ENCODE data around the gene MRFAP1L1.
"Not testable (repeated sequence)": the region's sequence is repeated elsewhere in the genome, so short reads cannot be mapped to it uniquely, and the experiment has no call there.

The MRFAP1L1 gene

DNA sequence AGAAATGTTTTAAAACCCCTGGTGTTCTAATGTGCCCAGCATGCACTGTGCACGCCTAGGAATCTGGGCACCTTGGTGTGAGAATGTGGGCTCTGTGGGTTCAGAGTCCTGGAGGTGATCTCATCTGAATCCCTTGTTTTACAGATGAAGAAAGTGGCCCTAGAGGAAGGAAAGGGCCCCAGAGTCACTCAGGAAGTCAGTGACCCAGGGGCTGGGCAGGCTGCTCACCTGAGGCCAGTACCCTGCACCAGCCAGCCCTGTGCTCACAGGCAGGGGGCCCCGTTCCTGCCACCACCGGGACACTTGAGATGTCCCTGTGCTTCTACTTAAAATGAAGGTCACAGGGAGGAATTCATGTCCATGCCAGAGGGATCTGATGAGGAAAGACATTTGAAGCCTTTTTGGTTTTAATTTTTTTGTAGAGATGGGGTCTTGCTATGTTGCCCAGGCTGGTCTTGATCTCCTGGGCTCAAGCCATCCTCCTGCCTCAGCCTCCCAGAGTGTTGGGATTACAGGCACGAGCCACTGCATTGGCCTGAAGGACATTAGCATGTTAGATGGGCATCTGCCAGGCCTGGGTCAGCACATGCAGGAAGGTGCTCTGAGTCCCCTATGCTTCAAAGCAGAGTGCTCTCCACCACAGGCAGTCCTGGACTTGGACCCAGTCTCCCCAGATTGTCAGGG, 23.4 kb downstream of the MRFAP1L1 start:
- no peak for DNase-seq

GRCh38 chr4:6684656-6685055, 25.0 kb downstream of the MRFAP1L1 start:
- DNase-seq, result no peak

GRCh38 chr4:6682862-6683590, 26.6 kb downstream of the MRFAP1L1 start:
- DNase-seq, result no peak

DNA sequence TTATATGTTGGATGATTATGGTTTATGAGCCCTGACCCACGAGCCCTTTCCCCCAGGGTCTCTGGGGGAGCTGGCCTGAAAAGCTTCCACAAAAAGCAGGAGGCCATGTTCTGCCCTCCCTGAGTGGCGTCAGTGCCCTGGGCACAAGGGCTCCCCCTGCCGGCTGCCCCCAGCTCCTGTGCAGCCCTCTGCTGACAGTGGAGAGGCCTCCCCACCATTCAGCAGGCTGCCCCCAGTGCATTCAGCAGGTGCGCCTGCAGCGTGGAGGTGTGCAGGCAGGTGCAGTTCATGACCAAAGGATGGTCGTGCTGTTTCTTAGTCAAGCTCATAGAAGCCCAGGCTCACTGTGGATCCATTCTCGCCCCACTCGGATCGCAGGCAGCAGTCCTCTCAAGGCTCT, 28.5 kb downstream of the MRFAP1L1 start:
- no peak for DNase-seq

GRCh38 chr4:6680372-6681034, 29.2 kb downstream of the MRFAP1L1 start:
- no peak for DNase-seq

GRCh38 chr4:6676722-6677558, 32.7 kb downstream of the MRFAP1L1 start:
- no peak for DNase-seq

DNA sequence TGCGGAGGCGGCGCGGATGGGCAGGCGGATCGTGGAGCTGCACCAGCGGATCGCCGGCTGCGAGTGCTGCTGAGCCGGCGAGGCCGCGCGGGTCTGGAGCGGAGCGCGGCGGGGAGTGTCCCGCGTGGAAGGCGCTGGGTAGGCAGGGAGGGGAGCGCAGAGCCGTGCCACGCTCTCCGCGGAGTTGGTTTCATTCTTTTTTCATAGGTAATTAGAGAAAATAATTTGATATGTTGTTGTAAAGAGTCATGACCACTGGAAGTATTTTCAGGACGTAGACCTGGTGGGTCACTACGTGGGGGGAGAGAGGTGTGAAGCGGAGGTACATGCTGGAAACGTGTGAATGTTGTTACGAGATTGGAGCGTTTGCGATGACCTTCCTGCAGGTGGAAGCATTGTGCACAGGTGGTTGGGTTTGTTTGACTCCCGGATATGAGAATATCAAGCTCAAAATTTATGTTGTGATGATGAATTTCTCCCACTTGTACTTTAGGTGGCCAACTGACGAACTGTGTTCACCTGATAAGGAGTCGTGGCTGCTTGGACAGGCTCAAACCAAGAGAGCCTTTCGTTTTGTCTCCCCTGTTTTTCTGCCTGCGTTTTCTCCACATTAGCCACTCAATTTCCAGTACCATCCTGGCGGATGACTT, 35.0 kb downstream of the MRFAP1L1 start:
- DNase-seq, result peak; percentile 45

DNA sequence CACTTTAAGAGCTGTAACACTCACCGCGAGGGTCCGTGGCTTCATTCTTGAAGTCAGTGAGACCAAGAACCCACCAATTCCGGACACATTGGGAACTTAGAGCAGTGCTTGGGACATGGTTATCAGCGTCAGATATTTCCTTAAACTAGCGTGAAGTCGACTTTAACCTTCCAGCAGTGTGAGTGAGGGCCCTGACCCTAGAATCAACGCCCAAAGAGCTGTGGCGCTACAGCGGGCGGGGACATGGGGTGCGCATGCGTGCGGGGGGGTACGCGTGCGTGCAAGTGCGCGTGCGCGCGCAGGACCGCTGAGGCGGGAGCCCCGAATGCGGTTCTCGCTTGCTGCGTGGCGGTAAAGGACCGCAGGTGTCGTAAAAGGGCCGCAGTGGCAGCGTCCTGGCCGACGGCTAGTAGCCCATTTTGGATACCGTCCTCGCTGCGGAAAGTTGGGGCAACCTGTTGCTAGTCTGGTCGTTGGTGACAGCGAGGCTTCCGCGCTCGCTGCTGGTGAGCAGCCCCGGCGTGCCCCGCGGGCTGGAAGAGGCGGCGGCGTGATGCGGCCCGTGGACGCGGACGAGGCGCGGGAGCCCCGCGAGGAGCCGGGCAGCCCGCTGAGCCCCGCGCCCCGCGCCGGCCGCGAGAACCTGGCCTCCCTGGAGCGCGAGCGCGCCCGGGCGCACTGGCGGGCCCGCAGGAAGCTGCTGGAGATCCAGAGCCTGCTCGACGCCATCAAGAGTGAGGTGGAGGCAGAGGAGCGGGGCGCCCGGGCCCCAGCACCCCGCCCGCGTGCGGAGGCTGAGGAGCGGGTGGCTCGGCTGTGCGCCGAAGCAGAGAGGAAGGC, 35.8 kb downstream of the MRFAP1L1 start:
- DNase-seq, result peak; percentile 90

- not testable (repeated sequence) for DNase-seq
These were observed 36.4 kb downstream of the MRFAP1L1 start for GRCh38 chr4:6673191-6673659.

DNA sequence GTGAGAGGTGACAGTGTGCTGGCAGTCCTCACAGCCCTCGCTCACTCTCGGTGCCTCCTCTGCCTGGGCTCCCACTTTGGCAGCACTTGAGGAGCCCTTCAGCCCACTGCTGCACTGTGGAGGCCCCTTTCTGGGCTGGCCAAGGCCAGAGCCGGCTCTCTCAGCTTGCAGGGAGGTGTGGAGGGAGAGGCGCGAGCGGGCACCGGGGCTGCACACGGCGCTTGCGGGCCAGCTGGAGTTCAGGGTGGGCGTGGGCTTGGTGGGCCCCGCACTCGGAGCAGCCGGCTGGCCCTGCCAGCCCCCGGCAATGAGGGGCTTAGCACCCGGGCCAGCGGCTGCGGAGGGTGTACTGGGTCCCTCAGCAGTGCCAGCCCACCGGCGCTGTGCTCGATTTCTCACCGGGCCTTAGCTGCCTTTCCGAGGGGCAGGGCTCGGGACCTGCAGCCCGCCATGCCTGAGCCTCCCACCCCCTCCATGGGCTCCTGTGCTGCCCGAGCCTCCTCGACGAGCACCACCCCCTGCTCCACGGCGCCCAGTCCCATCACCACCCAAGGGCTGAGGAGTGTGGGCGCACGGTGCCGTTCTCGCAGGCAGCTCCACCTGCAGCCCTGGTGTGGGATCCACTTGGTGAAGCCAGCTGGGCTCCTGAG, 37.0 kb downstream of the MRFAP1L1 start:
- DNase-seq, result not testable (repeated sequence)

DNA sequence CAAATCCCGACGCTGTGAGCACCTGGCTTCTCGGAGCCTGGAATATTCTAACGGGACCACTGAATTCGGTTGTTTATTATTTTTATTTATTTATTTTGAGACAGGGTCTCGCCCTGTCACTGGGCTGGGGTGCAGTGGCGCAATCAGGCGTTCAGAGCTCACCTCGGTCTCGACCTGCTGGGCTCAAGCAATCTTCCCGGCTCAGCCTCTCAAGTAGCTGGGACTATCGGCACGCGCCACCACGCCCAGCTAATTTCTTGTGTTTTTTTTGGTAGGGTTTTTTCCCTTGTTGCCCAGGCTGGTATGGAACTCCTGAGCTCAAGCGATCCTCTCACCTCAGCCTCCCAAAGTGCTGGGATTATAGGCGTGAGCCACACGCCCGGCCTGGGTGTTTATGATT, 37.5 kb downstream of the MRFAP1L1 start:
- no peak for DNase-seq

DNA sequence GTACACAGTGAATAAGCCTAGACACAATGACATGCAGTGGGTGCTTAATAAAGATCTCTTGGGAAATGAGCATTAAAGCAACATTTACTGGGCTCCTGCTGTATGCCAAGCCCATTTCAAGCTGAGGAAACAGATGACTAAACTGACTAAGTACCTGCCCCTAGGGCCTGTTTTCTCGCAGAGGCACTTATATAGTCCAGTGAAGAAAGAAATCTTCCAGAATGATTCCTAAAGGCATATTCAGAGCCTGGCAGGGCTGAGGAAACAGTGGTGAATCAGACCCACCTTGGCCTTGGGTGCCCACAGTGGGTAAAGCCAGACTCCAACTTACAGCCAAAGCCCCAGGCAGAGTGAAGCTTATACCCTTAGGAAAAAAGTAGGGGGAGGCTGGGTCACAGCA, 38.0 kb downstream of the MRFAP1L1 start:
- no peak for DNase-seq

- DNase-seq, result no peak
These were observed 41.3 kb downstream of the MRFAP1L1 start for GRCh38 chr4:6668391-6668790.

DNA sequence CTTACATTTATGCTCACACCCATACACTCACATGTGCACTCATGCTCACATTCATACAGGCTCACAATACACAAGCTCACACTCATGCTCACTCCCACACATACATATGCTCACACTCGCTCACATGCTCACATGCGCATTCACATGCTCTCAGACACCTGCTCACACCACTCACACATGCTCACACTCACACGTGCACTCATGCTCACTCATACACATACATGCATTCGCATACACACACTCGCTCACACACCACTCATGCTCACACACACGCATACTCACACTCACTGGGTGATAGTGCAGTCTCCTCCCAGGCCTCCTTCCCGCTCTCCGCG, 44.4 kb downstream of the MRFAP1L1 start:
- no peak for DNase-seq

DNA sequence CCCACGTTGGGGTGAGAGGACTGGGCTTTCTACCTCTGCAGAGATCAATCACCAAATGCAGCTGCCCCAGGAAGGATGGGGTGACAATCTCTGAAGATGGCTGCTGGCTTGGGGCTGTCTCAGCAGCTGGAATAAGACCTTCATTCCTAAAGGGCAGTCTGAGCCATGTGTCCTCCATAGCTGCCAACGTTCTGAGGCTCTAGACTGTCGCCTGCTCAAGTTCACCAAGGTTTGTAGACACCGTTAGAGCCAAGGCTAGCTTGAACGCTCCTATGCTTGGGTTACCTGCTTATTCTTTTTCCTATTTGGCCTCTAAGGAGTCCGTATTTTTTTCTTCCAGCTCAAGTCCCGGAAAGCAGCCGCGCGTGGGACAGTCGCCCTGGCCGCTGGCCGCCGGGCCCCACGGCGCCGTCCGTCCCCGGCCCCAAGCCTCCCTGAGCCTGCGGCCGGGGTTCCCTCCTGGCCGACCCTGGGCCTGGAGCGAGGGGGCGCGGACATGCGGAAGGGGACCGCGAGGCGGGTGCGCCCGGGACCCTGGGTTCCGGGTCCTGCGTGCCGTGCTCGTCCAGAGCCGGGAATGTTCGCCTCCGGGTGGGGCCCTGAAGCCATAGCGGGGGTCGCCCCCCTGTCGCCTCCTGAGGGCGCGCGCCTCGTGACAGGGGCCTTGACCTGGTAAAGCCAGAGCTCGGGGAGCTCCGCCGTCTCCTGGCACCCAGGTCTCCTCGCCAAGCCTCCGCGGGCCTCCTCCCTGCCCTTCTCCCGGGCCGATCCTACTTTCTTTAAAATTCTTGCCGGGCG, 45.9 kb downstream of the MRFAP1L1 start:
- no peak for DNase-seq

- no peak for DNase-seq
These were observed 47.1 kb downstream of the MRFAP1L1 start for GRCh38 chr4:6662591-6662990.

GRCh38 chr4:6660430-6660829, 49.2 kb downstream of the MRFAP1L1 start:
- no peak for DNase-seq

GRCh38 chr4:6659897-6660296, 49.8 kb downstream of the MRFAP1L1 start:
- no peak for DNase-seq

DNA sequence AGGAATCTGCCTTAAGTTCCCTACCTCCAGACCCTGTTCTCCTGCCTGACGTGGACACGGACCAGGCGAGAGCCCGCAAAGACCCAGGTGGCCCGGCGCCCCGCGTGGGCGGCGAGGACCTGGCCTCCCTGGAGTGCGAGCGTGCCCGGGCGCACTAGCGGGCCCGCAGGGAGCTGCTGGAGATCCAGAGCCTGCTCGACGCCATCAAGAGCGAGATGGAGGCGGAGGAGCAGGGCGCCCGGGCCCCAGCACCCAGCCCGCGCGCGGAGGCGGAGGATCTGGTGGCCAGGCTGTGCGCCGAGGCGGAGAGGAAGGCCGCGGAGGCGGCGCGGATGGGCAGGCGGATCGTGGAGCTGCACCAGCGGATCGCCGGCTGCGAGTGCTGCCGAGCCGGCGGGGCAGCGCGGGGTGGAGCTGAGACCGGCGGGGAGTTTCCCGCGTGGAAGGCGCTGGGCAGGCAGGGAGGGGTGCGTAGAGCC, 51.0 kb downstream of the MRFAP1L1 start:
- no peak for DNase-seq

- DNase-seq, result no peak
These were observed 51.5 kb downstream of the MRFAP1L1 start for GRCh38 chr4:6658209-6658595.

All from NK-92 treated with Interleukin-12 subunit alpha and Interleukin-12 subunit beta, amount 100 ng/mL, for 24 hours (cell line).